SK-N-SH treated with all-trans-retinoic acid at 6 μM for 48 hours (cell line): ENCODE measurements around the gene AKT1.

ENCODE experiments used
- ARNTL ChIP-seq: fragments of 450-650 bp; formaldehyde crosslinking; IDR thresholded peaks from 2 replicates; pipeline ENCODE4 v1.5.0; 2020; ENCODE audit warnings: low read depth, mild to moderate bottlenecking, moderate library complexity, borderline replicate concordance
- CSDC2 ChIP-seq: fragments of 250-450 bp; sonication (Bioruptor Pico); IDR thresholded peaks from 2 replicates; pipeline ENCODE4 v1.5.0; 2020; ENCODE audit warnings: mild to moderate bottlenecking, moderate library complexity
- ESRRG ChIP-seq: fragments of 250-450 bp; sonication (Bioruptor Pico); IDR thresholded peaks from 2 replicates; pipeline ENCODE4 v1.6.1; 2021; ENCODE audit warnings: mild to moderate bottlenecking
- ZFP3 ChIP-seq: fragments of 250-450 bp; sonication (Bioruptor Pico); IDR thresholded peaks from 2 replicates; pipeline ENCODE4 v1.5.0; 2020; ENCODE audit warnings: mild to moderate bottlenecking, moderate library complexity
- ZFP30 ChIP-seq: fragments of 450-650 bp; formaldehyde crosslinking; IDR thresholded peaks from 2 replicates; pipeline ENCODE4 v1.5.0; 2022; ENCODE audit warnings: mild to moderate bottlenecking, moderate library complexity
- ZNF8 ChIP-seq: fragments of 450-650 bp; formaldehyde crosslinking; IDR thresholded peaks from 2 replicates; pipeline ENCODE4 v1.5.0; 2020; ENCODE audit warnings: mild to moderate bottlenecking, moderate library complexity
- TF ChIP-seq, protein P1 (sequence below): fragments of 250-450 bp; sonication (Bioruptor Pico); IDR thresholded peaks from 2 replicates; pipeline ENCODE4 v1.5.1; 2020; ENCODE audit warnings: low read depth, mild to moderate bottlenecking, moderate library complexity

DNA sequence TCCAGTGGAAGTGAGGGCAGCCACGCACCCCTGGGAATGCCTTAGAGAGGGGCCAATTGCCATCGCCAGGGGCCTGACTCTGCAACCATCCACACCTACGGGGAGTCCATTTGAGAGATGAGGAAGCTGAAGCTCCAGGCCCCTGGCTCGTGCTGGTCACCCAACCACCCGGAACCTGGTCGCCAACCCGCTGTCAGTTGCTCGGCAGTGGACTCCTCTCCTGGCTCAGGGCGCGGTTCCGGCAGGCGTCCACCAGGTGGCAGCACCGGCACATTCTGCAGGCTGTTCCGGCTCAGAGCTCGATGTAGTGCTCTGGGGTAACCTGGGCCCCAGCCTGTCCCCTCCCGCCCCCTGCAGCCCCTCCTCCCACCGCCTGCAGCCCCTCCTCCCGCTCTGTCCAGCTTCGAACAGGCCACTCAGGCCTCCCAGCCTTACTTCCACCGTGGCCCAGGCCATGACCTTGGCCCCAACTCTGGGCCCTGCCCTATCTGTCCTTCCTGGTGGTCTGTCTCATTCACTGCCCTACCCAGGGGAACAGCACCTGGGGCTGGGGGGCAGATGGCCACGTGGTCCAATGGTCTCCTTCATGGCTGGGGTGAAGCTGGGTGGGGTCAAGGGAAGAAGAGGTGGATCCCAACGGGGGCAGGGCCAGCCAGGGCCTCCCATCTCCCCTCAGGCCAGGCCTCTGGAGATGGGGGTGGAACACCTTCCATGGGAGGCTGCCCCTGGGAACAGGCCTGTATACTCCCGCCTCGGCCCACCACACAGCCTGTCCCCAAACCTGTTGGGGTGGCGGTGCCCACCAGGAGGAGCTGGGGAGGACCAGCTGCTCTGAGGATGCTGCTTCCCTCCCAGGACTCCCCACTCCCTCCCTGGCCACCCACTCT lies 26.9 kb downstream of the AKT1 start:
- TF ChIP-seq ZNF8 = no peak
- TF ChIP-seq ZFP3 (CRISPR knock-in tag) = no peak
- TF ChIP-seq ARNTL (CRISPR knock-in tag) = no peak
- TF ChIP-seq ZFP30 (CRISPR knock-in tag) = no peak
- no peak for TF ChIP-seq CSDC2
- TF ChIP-seq, protein P1, sequence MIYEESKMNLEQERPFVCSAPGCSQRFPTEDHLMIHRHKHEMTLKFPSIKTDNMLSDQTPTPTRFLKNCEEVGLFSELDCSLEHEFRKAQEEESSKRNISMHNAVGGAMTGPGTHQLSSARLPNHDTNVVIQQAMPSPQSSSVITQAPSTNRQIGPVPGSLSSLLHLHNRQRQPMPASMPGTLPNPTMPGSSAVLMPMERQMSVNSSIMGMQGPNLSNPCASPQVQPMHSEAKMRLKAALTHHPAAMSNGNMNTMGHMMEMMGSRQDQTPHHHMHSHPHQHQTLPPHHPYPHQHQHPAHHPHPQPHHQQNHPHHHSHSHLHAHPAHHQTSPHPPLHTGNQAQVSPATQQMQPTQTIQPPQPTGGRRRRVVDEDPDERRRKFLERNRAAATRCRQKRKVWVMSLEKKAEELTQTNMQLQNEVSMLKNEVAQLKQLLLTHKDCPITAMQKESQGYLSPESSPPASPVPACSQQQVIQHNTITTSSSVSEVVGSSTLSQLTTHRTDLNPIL (CRISPR knock-in tag) = no peak
- no peak for TF ChIP-seq ESRRG (CRISPR knock-in tag)
